ENCODE data around the gene AQP3. TPM values are rescaled to one million over a fixed set of nuclear protein-coding genes. Genes with fewer than 3 reads are reported as not detected.

The AQP3 gene
- total RNA-seq (ENCODE audit: low replicate concordance) = 1.3 and 1.5 TPM in 2 replicates

GRCh38 chr9:33446946-33447798 lies at the start of gene AQP3:
AQP3 (minus strand) TSS chr9:33447593; CDS start chr9:33447530, 63 bp downstream.

GRCh38 chr9:33473643-33474352 lies 26.4 kb upstream of the AQP3 start, which contains the start of gene NOL6:
NOL6 (minus strand) TSS chr9:33473924; CDS start chr9:33473842, 82 bp downstream.

DNA sequence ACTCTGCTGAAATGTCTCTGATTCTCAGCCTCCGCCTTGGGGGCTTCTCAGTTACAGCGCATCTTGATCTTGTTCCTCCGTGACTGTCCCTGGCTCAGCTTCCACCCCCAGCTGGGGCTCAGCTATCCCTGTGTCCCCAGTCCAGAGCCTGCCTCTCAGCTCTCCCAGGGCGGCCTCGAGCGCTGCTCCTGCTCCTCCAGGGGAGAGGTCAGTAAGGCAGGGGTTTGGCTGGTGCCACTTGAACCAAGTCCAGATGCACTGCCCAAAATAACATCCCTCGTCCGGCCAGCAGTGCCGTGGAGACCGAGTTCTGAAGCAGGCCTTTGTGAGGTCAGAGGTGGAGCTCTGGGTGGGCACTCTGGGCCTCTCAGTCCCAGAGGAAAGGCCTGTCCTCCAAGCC lies 45.0 kb downstream of the AQP3 start, which contains the start of gene AQP7:
Gene AQP7 (minus strand): TSS at position 198 of the 400 bp plus-strand sequence. CDS start 1,306 bp downstream, outside the sequence.

Other genes starting within 250 kb of the AQP3 start
- not detected in 2 replicates for gene SPINK4, start 207.4 kb downstream of the AQP3 start, total RNA-seq (ENCODE audit: low replicate concordance)
- gene BAG1, start 182.9 kb downstream of the AQP3 start, total RNA-seq (ENCODE audit: low replicate concordance) = 18.7 and 23.8 TPM in 2 replicates
- gene CHMP5, start 182.5 kb downstream of the AQP3 start, total RNA-seq (ENCODE audit: low replicate concordance) = 115 and 135 TPM in 2 replicates
- gene NFX1, start 157.1 kb downstream of the AQP3 start, total RNA-seq (ENCODE audit: low replicate concordance) = 17.4 and 25.4 TPM in 2 replicates
- gene AQP7, start 45.0 kb downstream of the AQP3 start, total RNA-seq (ENCODE audit: low replicate concordance) = 1.6 TPM in 1 of 2 replicates, not detected in the other
- gene NOL6, start 26.3 kb upstream of the AQP3 start, total RNA-seq (ENCODE audit: low replicate concordance) = 18.0 and 27.1 TPM in 2 replicates
- 0.83 TPM in 1 of 2 replicates, not detected in the other for gene ANKRD18B, start 76.7 kb upstream of the AQP3 start, total RNA-seq (ENCODE audit: low replicate concordance)